Activated T-cell treated with anti-CD3 and anti-CD28 coated beads, Interleukin-2, amount 50 U/mL, for 48 hours (primary cell): ENCODE measurements around the gene GAS7.

ENCODE experiments used
- DNase-seq, 2 experiments: peaks; one replicate each; pipeline ENCODE4 v3.0.0-alpha.2; 2020

GAS7 gene

GRCh38 chr17:9973669-9974447 is 224.5 kb downstream of the GAS7 start:
- DNase-seq, result no peak

- no peak for DNase-seq
Measured at GRCh38 chr17:9971991-9972390, 226.4 kb downstream of the GAS7 start.

- DNase-seq, result no peak
Measured at GRCh38 chr17:9969301-9969935, 229.0 kb downstream of the GAS7 start.

GRCh38 chr17:9968881-9969280 is 229.5 kb downstream of the GAS7 start:
- DNase-seq, result no peak

GRCh38 chr17:9968008-9968407 is 230.4 kb downstream of the GAS7 start:
- no peak for DNase-seq

- DNase-seq, result peak; percentile 60 to 63
Measured at GRCh38 chr17:9959377-9959981, 238.9 kb downstream of the GAS7 start.

- no peak for DNase-seq
Measured at GRCh38 chr17:9958586-9959281, 239.7 kb downstream of the GAS7 start.

- no peak for DNase-seq
Measured at GRCh38 chr17:9957244-9957643, 241.2 kb downstream of the GAS7 start.

GRCh38 chr17:9956474-9957131 is 241.8 kb downstream of the GAS7 start:
- DNase-seq, result no peak

GRCh38 chr17:9953492-9953891 is 244.9 kb downstream of the GAS7 start:
- no peak for DNase-seq

- DNase-seq, result no peak
Measured at GRCh38 chr17:9951803-9952202, 246.6 kb downstream of the GAS7 start.

- no peak for DNase-seq
Measured at GRCh38 chr17:9948928-9949327, 249.5 kb downstream of the GAS7 start.

- DNase-seq, result no peak
Measured at GRCh38 chr17:9944704-9945103, 253.7 kb downstream of the GAS7 start.

GRCh38 chr17:9943343-9943742 is 255.1 kb downstream of the GAS7 start:
- no peak for DNase-seq

GRCh38 chr17:9942885-9943284 is 255.5 kb downstream of the GAS7 start:
- DNase-seq, result no peak

- DNase-seq, result no peak
Measured at GRCh38 chr17:9941305-9941704, 257.1 kb downstream of the GAS7 start.

- DNase-seq, result no peak
Measured at GRCh38 chr17:9940841-9941240, 257.6 kb downstream of the GAS7 start.

- DNase-seq, result no peak
Measured at GRCh38 chr17:9938764-9939163, 259.6 kb downstream of the GAS7 start.

GRCh38 chr17:9937901-9938300 is 260.5 kb downstream of the GAS7 start:
- no peak for DNase-seq

GRCh38 chr17:9937241-9937761 is 261.1 kb downstream of the GAS7 start:
- no peak for DNase-seq

- DNase-seq, result no peak
Measured at GRCh38 chr17:9936095-9936494, 262.3 kb downstream of the GAS7 start.

- DNase-seq, result no peak
Measured at GRCh38 chr17:9935408-9935807, 263.0 kb downstream of the GAS7 start.

- no peak for DNase-seq
Measured at GRCh38 chr17:9934331-9934730, 264.1 kb downstream of the GAS7 start.
